Trophoblast cell (in vitro differentiated cells and primary cell): ENCODE measurements around the gene LDB3.
"Not testable (repeated sequence)": the region's sequence is repeated elsewhere in the genome, so short reads cannot be mapped to it uniquely, and the experiment has no call there.

Experiments used
- DNase-seq, 2 donors: peaks; one replicate each; pipeline ENCODE4 v3.0.0-alpha.2; 2016
- H2AFZ ChIP-seq: 2 replicates; pipeline ENCODE4 v1.6.1; 2013; ENCODE audit warnings: low read length, moderate library complexity, mild to moderate bottlenecking; ENCODE audit not compliant: insufficient read depth, poor library complexity
- H2AK5ac ChIP-seq: 2 replicates; pipeline ENCODE4 v1.6.1; 2013; ENCODE audit warnings: mild to moderate bottlenecking, low read length
- H2BK120ac ChIP-seq: 2 replicates; pipeline ENCODE4 v1.6.1; 2013; ENCODE audit warnings: low read length, mild to moderate bottlenecking, moderate library complexity; ENCODE audit not compliant: insufficient read depth, poor library complexity
- H2BK12ac ChIP-seq: 2 replicates; pipeline ENCODE4 v1.6.1; 2013; ENCODE audit warnings: mild to moderate bottlenecking, low read length, moderate library complexity
- H2BK5ac ChIP-seq: 2 replicates; pipeline ENCODE4 v1.6.1; 2013; ENCODE audit warnings: low read length, low read depth, moderate library complexity, mild to moderate bottlenecking; ENCODE audit not compliant: poor library complexity
- H3K14ac ChIP-seq: 2 replicates; pipeline ENCODE4 v1.6.1; 2013; ENCODE audit warnings: mild to moderate bottlenecking, low read length
- H3K18ac ChIP-seq: 2 replicates; pipeline ENCODE4 v1.6.1; 2013; ENCODE audit warnings: mild to moderate bottlenecking, low read length
- H3K23ac ChIP-seq: 2 replicates; pipeline ENCODE4 v1.6.1; 2013; ENCODE audit warnings: low read length
- H3K27ac ChIP-seq: 2 replicates; pipeline ENCODE4 v1.5.1; 2013; ENCODE audit warnings: low read depth, mild to moderate bottlenecking, inconsistent platforms, low read length, moderate library complexity
- H3K27me3 ChIP-seq: 2 replicates; pipeline ENCODE4 v1.6.1; 2013; ENCODE audit warnings: inconsistent platforms, mild to moderate bottlenecking, low read length, moderate library complexity; ENCODE audit not compliant: insufficient read depth
- H3K36me3 ChIP-seq, 2 experiments: 1 replicate in 1 of 2; 2 replicates in 1 of 2; pipeline ENCODE4 v1.6.1; 2013; ENCODE audit warnings: low read length in 2 of 2, mild to moderate bottlenecking in 2 of 2, moderate library complexity in 1 of 2; ENCODE audit not compliant: insufficient read depth in 2 of 2, control insufficient read depth in 1 of 2
- H3K4ac ChIP-seq: 2 replicates; pipeline ENCODE4 v1.6.1; 2013; ENCODE audit warnings: low read depth, mild to moderate bottlenecking, low read length, moderate library complexity
- H3K4me1 ChIP-seq, 2 experiments: 1 replicate in 1 of 2; 2 replicates in 1 of 2; pipeline ENCODE4 v1.6.1; 2013; ENCODE audit warnings: low read length in 2 of 2, mild to moderate bottlenecking in 2 of 2, moderate library complexity in 1 of 2; ENCODE audit not compliant: insufficient read depth in 2 of 2, control insufficient read depth in 1 of 2
- H3K4me2 ChIP-seq: 2 replicates; pipeline ENCODE4 v1.6.1; 2013; ENCODE audit warnings: inconsistent platforms, mild to moderate bottlenecking, low read length, moderate library complexity
- H3K4me3 ChIP-seq: 2 replicates; pipeline ENCODE4 v1.5.1; 2013; ENCODE audit warnings: mild to moderate bottlenecking, low read depth, low read length, inconsistent platforms
- H3K79me1 ChIP-seq: one replicate; pipeline ENCODE4 v1.6.1; 2013; ENCODE audit warnings: low read length
- H3K79me2 ChIP-seq: 2 replicates; pipeline ENCODE4 v1.6.1; 2013; ENCODE audit warnings: low read length, mild to moderate bottlenecking; ENCODE audit not compliant: control insufficient read depth, insufficient read depth, poor library complexity
- H3K9ac ChIP-seq: 2 replicates; pipeline ENCODE4 v1.6.1; 2013; ENCODE audit warnings: mild to moderate bottlenecking, low read length
- H3K9me3 ChIP-seq: 2 replicates; pipeline ENCODE4 v1.6.1; 2013; ENCODE audit warnings: low read depth, mild to moderate bottlenecking, control low read depth, inconsistent platforms, low read length; ENCODE audit not compliant: insufficient read depth
- H4K12ac ChIP-seq: 2 replicates; pipeline ENCODE4 v1.6.1; 2013; ENCODE audit warnings: low read depth, mild to moderate bottlenecking, low read length, moderate library complexity
- H4K8ac ChIP-seq: 2 replicates; pipeline ENCODE4 v1.6.1; 2013; ENCODE audit warnings: low read depth, mild to moderate bottlenecking, low read length, moderate library complexity
- H4K91ac ChIP-seq: one replicate; pipeline ENCODE4 v1.6.1; 2013; ENCODE audit warnings: low read depth, mild to moderate bottlenecking, low read length, moderate library complexity
- WGBS: extraction: QIAGEN DNeasy Blood & Tissue Kit; methylation state at CpG from one replicate; pipeline ENCODE4 v1.1.7; 2013; ENCODE audit warnings: missing lambda C conversion rate; ENCODE audit not compliant: insufficient read length, insufficient coverage; ENCODE audit errors: extremely low coverage; 5-methylcytosine and 5-hydroxymethylcytosine counted together

Gene LDB3

GRCh38 chr10:86734207-86734988 lies 66.1 kb downstream of the LDB3 start:
- Histone ChIP-seq H2BK120ac (no peak overlapping the region), H3K23ac (no peak overlapping the region), H3K36me3 (no peaks in the 10 kb centered on the region), H2AK5ac (no peak overlapping the region), H3K27me3 (no peaks in the 10 kb centered on the region), H4K91ac (no peak overlapping the region), H3K4me1 (peaks cover 0 to 4% of the 10 kb centered on the region in 2 experiments), H3K4me3 (no peak overlapping the region), H3K27ac (no peak overlapping the region), H2BK12ac (no peak overlapping the region), H4K8ac (no peak overlapping the region), H2AFZ (no peak overlapping the region), H2BK5ac (no peak overlapping the region), H3K79me2 (no peaks in the 10 kb centered on the region), H3K4me2 (no peak overlapping the region), H3K14ac (no peak overlapping the region), H3K4ac (no peak overlapping the region), H3K18ac (no peak overlapping the region), H3K9me3 (peaks cover 2% of the 10 kb centered on the region), H4K12ac (no peak overlapping the region), H3K9ac (no peak overlapping the region), H3K79me1 (no peaks in the 10 kb centered on the region)
- WGBS = no CpG with 5 or more reads among the region's 4 CpGs
- no peak for DNase-seq

DNA sequence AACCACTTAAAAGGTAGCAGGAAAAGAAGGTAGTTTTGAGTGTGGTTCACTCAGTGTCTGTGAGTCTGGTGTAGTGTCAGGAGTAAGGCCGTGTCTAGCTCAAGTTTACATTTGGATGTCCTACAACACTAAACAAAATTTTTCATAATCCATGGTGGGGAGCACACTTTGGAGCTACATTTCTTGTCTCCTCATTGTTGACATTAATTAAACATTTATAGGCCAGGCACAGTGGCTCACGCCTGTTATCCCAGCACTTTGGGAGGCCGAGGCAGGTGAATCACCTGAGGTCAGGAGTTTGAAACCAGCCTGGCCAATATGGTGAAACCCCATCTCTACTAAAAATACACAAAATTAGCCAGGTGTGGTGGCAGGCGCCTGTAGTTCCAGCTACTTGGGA lies 67.0 kb downstream of the LDB3 start:
- not testable (repeated sequence) for H3K4me1 ChIP-seq, H3K79me2 ChIP-seq, H3K18ac ChIP-seq, H4K8ac ChIP-seq, H3K4me2 ChIP-seq, H3K27me3 ChIP-seq, H2BK12ac ChIP-seq, H3K36me3 ChIP-seq, H2BK120ac ChIP-seq, H3K79me1 ChIP-seq, H3K23ac ChIP-seq, H3K4me3 ChIP-seq, H3K27ac ChIP-seq, H2BK5ac ChIP-seq, DNase-seq, H3K14ac ChIP-seq, H4K91ac ChIP-seq, H4K12ac ChIP-seq, H3K9ac ChIP-seq, H3K9me3 ChIP-seq, H3K4ac ChIP-seq, H2AFZ ChIP-seq, H2AK5ac ChIP-seq
- WGBS = no CpG with 5 or more reads among the region's 4 CpGs

- no peak overlapping the region for H2AK5ac ChIP-seq
- H3K9me3 ChIP-seq = no peaks in the 10 kb centered on the region
- H3K27me3 ChIP-seq = no peaks in the 10 kb centered on the region
- H3K9ac ChIP-seq = no peak overlapping the region
- H3K79me1 ChIP-seq = no peaks in the 10 kb centered on the region
- no peak overlapping the region for H2BK120ac ChIP-seq
- H3K23ac ChIP-seq = no peak overlapping the region
- H4K12ac ChIP-seq = no peak overlapping the region
- no peak overlapping the region for H3K27ac ChIP-seq
- no peak overlapping the region for H3K4me2 ChIP-seq
- H3K36me3 ChIP-seq = no peaks in the 10 kb centered on the region
- H2BK12ac ChIP-seq = no peak overlapping the region
- no peak overlapping the region for H3K4ac ChIP-seq
- H3K4me1 ChIP-seq = no peaks in the 10 kb centered on the region
- no peak for DNase-seq
- H3K18ac ChIP-seq = no peak overlapping the region
- H4K8ac ChIP-seq = no peak overlapping the region
- H3K79me2 ChIP-seq = no peaks in the 10 kb centered on the region
- no peak overlapping the region for H4K91ac ChIP-seq
- H3K14ac ChIP-seq = no peak overlapping the region
- H2BK5ac ChIP-seq = no peak overlapping the region
- no peak overlapping the region for H2AFZ ChIP-seq
- WGBS = no CpG with 5 or more reads among the region's 1 CpG
- no peak overlapping the region for H3K4me3 ChIP-seq
Measured at GRCh38 chr10:86742230-86742629, 73.9 kb downstream of the LDB3 start.

GRCh38 chr10:86744067-86744725 lies 75.9 kb downstream of the LDB3 start:
- no peak overlapping the region for H2BK12ac ChIP-seq
- no peaks in the 10 kb centered on the region for H3K79me1 ChIP-seq
- no peak overlapping the region for H2AK5ac ChIP-seq
- no peak overlapping the region for H2AFZ ChIP-seq
- no peak overlapping the region for H2BK120ac ChIP-seq
- H3K27me3 ChIP-seq = no peaks in the 10 kb centered on the region
- DNase-seq = no peak
- no peaks in the 10 kb centered on the region for H3K79me2 ChIP-seq
- H4K91ac ChIP-seq = no peak overlapping the region
- H4K8ac ChIP-seq = no peak overlapping the region
- WGBS = no CpG with 5 or more reads among the region's 7 CpGs
- H3K4me2 ChIP-seq = no peak overlapping the region
- no peak overlapping the region for H3K4ac ChIP-seq
- H3K27ac ChIP-seq = no peak overlapping the region
- no peaks in the 10 kb centered on the region for H3K4me1 ChIP-seq
- no peak overlapping the region for H4K12ac ChIP-seq
- no peak overlapping the region for H2BK5ac ChIP-seq
- H3K14ac ChIP-seq = no peak overlapping the region
- no peak overlapping the region for H3K9ac ChIP-seq
- no peaks in the 10 kb centered on the region for H3K9me3 ChIP-seq
- no peak overlapping the region for H3K23ac ChIP-seq
- no peak overlapping the region for H3K4me3 ChIP-seq
- H3K18ac ChIP-seq = no peak overlapping the region
- H3K36me3 ChIP-seq = no peaks in the 10 kb centered on the region
